HEK293 (cell line): ENCODE data around the gene SEMA3F.

Source experiments
- CTCF ChIA-PET: fragments of 350-600 bp; formaldehyde crosslinking; extraction: SDS; loops from one replicate; lab custom pipeline; 2021; ENCODE audit warnings: antibody characterized with exemption; lab: Yijun Ruan, JAX
- POLR2A ChIA-PET: fragments of 300-600 bp; formaldehyde crosslinking; extraction: SDS; loops from one replicate; lab custom pipeline; 2020; ENCODE audit warnings: antibody characterized with exemption, inconsistent platforms; lab: Yijun Ruan, JAX
- H3K27ac ChIP-seq: fragments of 200-500 bp; sonication (Bioruptor generic); 2 replicates; pipeline ENCODE4 v1.5.1; 2014; ENCODE audit warnings: low read depth, low read length, control low read depth, inconsistent platforms; ENCODE audit errors: extremely low read depth
- H3K36me3 ChIP-seq, 2 experiments: fragments of 200-500 bp in 1 of 2; sonication (Bioruptor generic) in 1 of 2; 1 replicate in 1 of 2; 2 replicates in 1 of 2; pipeline ENCODE4 v1.5.1; 2014 to 2017; ENCODE audit warnings: inconsistent platforms in 2 of 2, low read length in 2 of 2; ENCODE audit not compliant: control insufficient read depth in 2 of 2, insufficient read depth in 1 of 2
- H3K4me1 ChIP-seq: fragments of 200-500 bp; sonication (Bioruptor generic); 2 replicates; pipeline ENCODE4 v1.5.1; 2014; ENCODE audit warnings: mild to moderate bottlenecking, low read length, inconsistent platforms; ENCODE audit not compliant: control insufficient read depth, insufficient read depth
- H3K4me3 ChIP-seq: 2 replicates; pipeline ENCODE4 v1.5.1; 2011; ENCODE audit warnings: low read depth, mild to moderate bottlenecking, control low read depth, low read length, moderate library complexity
- H3K9me3 ChIP-seq: fragments of 200-500 bp; sonication (Bioruptor generic); 2 replicates; pipeline ENCODE4 v1.5.1; 2014; ENCODE audit warnings: low read depth, low read length, inconsistent platforms; ENCODE audit not compliant: control insufficient read depth, insufficient read depth
- HIC1 ChIP-seq: fragments of 450-650 bp; formaldehyde crosslinking; IDR thresholded peaks from 2 replicates; pipeline ENCODE4 v1.5.1; 2016; ENCODE audit warnings: missing biosample characterization, missing genetic modification characterization
- KLF16 ChIP-seq: fragments of 450-650 bp; formaldehyde crosslinking; IDR thresholded peaks from 2 replicates; pipeline ENCODE4 v1.5.1; 2017; ENCODE audit warnings: missing biosample characterization, missing genetic modification characterization
- SALL2 ChIP-seq: fragments of 450-650 bp; formaldehyde crosslinking; IDR thresholded peaks from 2 replicates; pipeline ENCODE4 v1.5.0; 2017; ENCODE audit warnings: missing biosample characterization, mild to moderate bottlenecking, missing genetic modification characterization, borderline replicate concordance
- ZBTB44 ChIP-seq: fragments of 450-650 bp; IDR thresholded peaks from 2 replicates; pipeline ENCODE4 v1.5.1; 2018; ENCODE audit warnings: missing biosample characterization, mild to moderate bottlenecking, missing genetic modification characterization
- ZBTB8A ChIP-seq: fragments of 450-650 bp; formaldehyde crosslinking; IDR thresholded peaks from 2 replicates; pipeline ENCODE4 v1.5.1; 2016; ENCODE audit warnings: missing biosample characterization, missing genetic modification characterization
- ZEB2 ChIP-seq: fragments of 450-650 bp; formaldehyde crosslinking; IDR thresholded peaks from 2 replicates; pipeline ENCODE4 v1.5.1; 2016; ENCODE audit warnings: missing biosample characterization, missing genetic modification characterization
- ZNF10 ChIP-seq: fragments of 450-650 bp; formaldehyde crosslinking; IDR thresholded peaks from 2 replicates; pipeline ENCODE4 v1.5.1; 2017; ENCODE audit warnings: missing biosample characterization, missing genetic modification characterization
- ZNF112 ChIP-seq: fragments of 450-650 bp; formaldehyde crosslinking; IDR thresholded peaks from 2 replicates; pipeline ENCODE4 v1.5.0; 2017; ENCODE audit warnings: missing biosample characterization, missing genetic modification characterization
- ZNF146 ChIP-seq: fragments of 450-650 bp; formaldehyde crosslinking; IDR thresholded peaks from 2 replicates; pipeline ENCODE4 v1.5.1; 2016; ENCODE audit warnings: missing biosample characterization, missing genetic modification characterization
- ZNF223 ChIP-seq: fragments of 450-650 bp; formaldehyde crosslinking; IDR thresholded peaks from 2 replicates; pipeline ENCODE4 v1.5.1; 2016; ENCODE audit warnings: missing biosample characterization, missing genetic modification characterization
- ZNF239 ChIP-seq: fragments of 450-650 bp; formaldehyde crosslinking; IDR thresholded peaks from 2 replicates; pipeline ENCODE4 v1.5.1; 2016; ENCODE audit warnings: missing biosample characterization, missing genetic modification characterization
- ZNF280D ChIP-seq: fragments of 450-650 bp; formaldehyde crosslinking; IDR thresholded peaks from 2 replicates; pipeline ENCODE4 v1.5.1; 2016; ENCODE audit warnings: missing biosample characterization, missing genetic modification characterization
- ZNF292 ChIP-seq: fragments of 450-650 bp; formaldehyde crosslinking; IDR thresholded peaks from 2 replicates; pipeline ENCODE4 v1.5.1; 2016; ENCODE audit warnings: low read depth, missing biosample characterization, missing genetic modification characterization, borderline replicate concordance
- ZNF488 ChIP-seq: fragments of 450-650 bp; formaldehyde crosslinking; IDR thresholded peaks from 2 replicates; pipeline ENCODE4 v1.5.1; 2016; ENCODE audit warnings: missing biosample characterization, missing genetic modification characterization
- ZNF510 ChIP-seq: fragments of 450-650 bp; formaldehyde crosslinking; IDR thresholded peaks from 2 replicates; pipeline ENCODE4 v1.5.1; 2018; ENCODE audit warnings: mild to moderate bottlenecking, missing genetic modification characterization, missing biosample characterization; ENCODE audit not compliant: insufficient replicate concordance
- ZNF555 ChIP-seq: fragments of 450-650 bp; formaldehyde crosslinking; conservative IDR thresholded peaks from 2 replicates; pipeline ENCODE4 v1.5.1; 2017; ENCODE audit warnings: missing biosample characterization, mild to moderate bottlenecking, missing genetic modification characterization, inconsistent platforms
- ZNF654 ChIP-seq: fragments of 450-650 bp; formaldehyde crosslinking; IDR thresholded peaks from 2 replicates; pipeline ENCODE4 v1.5.1; 2016; ENCODE audit warnings: low read depth, missing biosample characterization, missing genetic modification characterization
- ZNF670 ChIP-seq: fragments of 450-650 bp; formaldehyde crosslinking; IDR thresholded peaks from 2 replicates; pipeline ENCODE4 v1.5.1; 2016; ENCODE audit warnings: missing biosample characterization, missing genetic modification characterization, low read depth
- ZNF843 ChIP-seq: fragments of 450-650 bp; formaldehyde crosslinking; IDR thresholded peaks from 2 replicates; pipeline ENCODE4 v1.5.1; 2016; ENCODE audit warnings: missing biosample characterization, missing genetic modification characterization
- ZSCAN5A ChIP-seq: fragments of 450-650 bp; formaldehyde crosslinking; IDR thresholded peaks from 2 replicates; pipeline ENCODE4 v1.5.1; 2016; ENCODE audit warnings: missing biosample characterization, missing genetic modification characterization

Gene SEMA3F

GRCh38 chr3:50214824-50215223 lies 59.7 kb downstream of the SEMA3F start:
- ChIA-PET POLR2A (no interaction called here), CTCF (interaction anchor here (0.7 to 17.6 kb wide), 2 partner anchors 11 to 22 kb away, joined by 3 to 237 read pairs; partner anchors contain the start of gene GNAT1)
- H3K36me3 ChIP-seq: peaks cover 0 to 5% of the 10 kb centered on the region in 2 experiments; a peak in 1 of 3 replicates

GRCh38 chr3:50215529-50215928 lies 60.4 kb downstream of the SEMA3F start:
- Histone ChIP-seq H3K36me3 (peaks cover 0 to 5% of the 10 kb centered on the region in 2 experiments; a peak in 1 of 3 replicates), H3K4me1 (no peaks in the 10 kb centered on the region), H3K9me3 (no peaks in the 10 kb centered on the region), H3K27ac (no peak overlapping the region), H3K4me3 (no peak overlapping the region)
- CTCF ChIA-PET: interaction anchor here (0.7 to 17.6 kb wide), 2 partner anchors 10 to 22 kb away, joined by 3 to 237 read pairs; partner anchors contain the start of gene GNAT1
- POLR2A ChIA-PET: interaction anchor here (0.8 kb wide), 1 partner anchor 49 kb away, joined by 4 read pairs; no protein-coding TSS in a partner anchor
- no peak for TF ChIP-seq ZNF112 (tag by site-specific recombination)
- no peak for TF ChIP-seq ZNF510 (tag by site-specific recombination)
- TF ChIP-seq ZNF146 (tag by site-specific recombination): no peak
- TF ChIP-seq ZNF555 (tag by site-specific recombination): no peak
- TF ChIP-seq ZNF292: no peak
- TF ChIP-seq ZNF843: no peak
- TF ChIP-seq ZSCAN5A (tag by site-specific recombination): no peak
- TF ChIP-seq ZNF239 (tag by site-specific recombination): no peak
- TF ChIP-seq ZNF654: no peak
- TF ChIP-seq ZBTB8A (tag by site-specific recombination): no peak
- TF ChIP-seq ZNF223 (tag by site-specific recombination): no peak
- TF ChIP-seq SALL2: no peak
- TF ChIP-seq KLF16: no peak
- TF ChIP-seq ZNF670: no peak
- no peak for TF ChIP-seq ZBTB44 (tag by site-specific recombination)

More at GRCh38 chr3:50214824-50215223, 59.7 kb downstream of the SEMA3F start:
- H3K9me3 ChIP-seq: no peaks in the 10 kb centered on the region
- no peak overlapping the region for H3K27ac ChIP-seq
- H3K4me1 ChIP-seq: no peaks in the 10 kb centered on the region
- no peak overlapping the region for H3K4me3 ChIP-seq
- TF ChIP-seq ZNF10 (no peak), ZNF280D (tag by site-specific recombination) (no peak), ZEB2 (tag by site-specific recombination) (no peak), HIC1 (no peak), ZNF488 (no peak)
